ENCODE data around the gene C2CD4C.
A peak's percentile ranks its signal among the peaks of the same experiment; 100 is the strongest.
"Not testable (repeated sequence)": the region's sequence is repeated elsewhere in the genome, so short reads cannot be mapped to it uniquely, and the experiment has no call there.

C2CD4C gene

GRCh38 chr19:455031-455705 lies 46.2 kb upstream of the C2CD4C start:
- Histone ChIP-seq H3K27me3 (peaks cover 6% of the 10 kb centered on the region), H3K9me3 (peaks cover 5% of the 10 kb centered on the region; the same call in 1 of the 2 replicates), H3K4me3 (ENCODE audit: low read depth, low read length) (no peak overlapping the region), H3K36me3 (no peaks in the 10 kb centered on the region), H3K4me1 (no peaks in the 10 kb centered on the region)
- DNase-seq = no peak
- no peak for TF ChIP-seq CTCF (IDR thresholded peaks at IDR 0.05; ENCODE audit: low read depth, low read length)

GRCh38 chr19:453606-454005 lies 44.7 kb upstream of the C2CD4C start:
- Histone ChIP-seq H3K4me3 (ENCODE audit: low read depth, low read length) (no peak overlapping the region), H3K36me3 (no peaks in the 10 kb centered on the region), H3K4me1 (no peaks in the 10 kb centered on the region), H3K27me3 (no peaks in the 10 kb centered on the region), H3K9me3 (peaks cover 5% of the 10 kb centered on the region; the same call in 1 of the 2 replicates)
- no peak for TF ChIP-seq CTCF (IDR thresholded peaks at IDR 0.05; ENCODE audit: low read depth, low read length)
- DNase-seq = no peak

GRCh38 chr19:452829-453228 lies 43.9 kb upstream of the C2CD4C start:
- no peaks in the 10 kb centered on the region for H3K4me1 ChIP-seq
- H3K4me3 ChIP-seq (ENCODE audit: low read depth, low read length) = no peak overlapping the region
- no peaks in the 10 kb centered on the region for H3K27me3 ChIP-seq

GRCh38 chr19:450912-451481 lies 42.0 kb upstream of the C2CD4C start:
- not testable (repeated sequence) for H3K4me3 ChIP-seq (ENCODE audit: low read depth, low read length); H3K36me3 ChIP-seq; H3K27me3 ChIP-seq; H3K4me1 ChIP-seq; DNase-seq; H3K9me3 ChIP-seq

More at GRCh38 chr19:452829-453228, 43.9 kb upstream of the C2CD4C start:
- no peak for DNase-seq
- TF ChIP-seq CTCF (IDR thresholded peaks at IDR 0.05; ENCODE audit: low read depth, low read length) = no peak
- Histone ChIP-seq H3K36me3 (no peaks in the 10 kb centered on the region), H3K9me3 (peaks cover 5% of the 10 kb centered on the region; the same call in 1 of the 2 replicates)

GRCh38 chr19:449916-450315 lies 41.0 kb upstream of the C2CD4C start:
- no peak for TF ChIP-seq CTCF (IDR thresholded peaks at IDR 0.05; ENCODE audit: low read depth, low read length)
- no peak for DNase-seq
- Histone ChIP-seq H3K9me3 (peaks cover 5% of the 10 kb centered on the region; the same call in 1 of the 2 replicates), H3K4me1 (no peaks in the 10 kb centered on the region), H3K27me3 (no peaks in the 10 kb centered on the region), H3K4me3 (ENCODE audit: low read depth, low read length) (no peak overlapping the region), H3K36me3 (no peaks in the 10 kb centered on the region)

GRCh38 chr19:447816-448560 lies 39.0 kb upstream of the C2CD4C start:
- H3K36me3 ChIP-seq = no peaks in the 10 kb centered on the region
- no peak overlapping the region for H3K4me3 ChIP-seq (ENCODE audit: low read depth, low read length)
- H3K27me3 ChIP-seq = no peaks in the 10 kb centered on the region
- TF ChIP-seq CTCF (IDR thresholded peaks at IDR 0.05; ENCODE audit: low read depth, low read length) = no peak
- H3K4me1 ChIP-seq = no peaks in the 10 kb centered on the region
- H3K9me3 ChIP-seq = peaks cover 5% of the 10 kb centered on the region; the same call in 1 of the 2 replicates
- DNase-seq = peak; percentile 37

All from BE2C (cell line).